Endodermal cell (in vitro differentiated cells): ENCODE data around the gene PLEKHM2. TPM values are rescaled to one million over a fixed set of nuclear protein-coding genes. Genes with fewer than 3 reads are reported as not detected.

Experiments
- DNase-seq: peaks from one replicate; pipeline ENCODE4 v3.0.0-alpha.2; 2017
- H3K27ac ChIP-seq: 2 replicates; pipeline ENCODE4 v1.5.1; 2013; ENCODE audit warnings: mild to moderate bottlenecking, low read depth, low read length, moderate library complexity
- H3K27me3 ChIP-seq: 2 replicates; pipeline ENCODE4 v1.6.1; 2013; ENCODE audit warnings: mild to moderate bottlenecking, low read length, moderate library complexity; ENCODE audit not compliant: insufficient read depth, control insufficient read depth, poor library complexity, severe bottlenecking
- H3K36me3 ChIP-seq: 2 replicates; pipeline ENCODE4 v1.7.0; 2013; ENCODE audit warnings: mild to moderate bottlenecking, low read length, moderate library complexity; ENCODE audit not compliant: control insufficient read depth, insufficient read depth
- H3K4me1 ChIP-seq: one replicate; pipeline ENCODE4 v1.7.0; 2013; ENCODE audit warnings: low read length; ENCODE audit not compliant: control insufficient read depth, insufficient read depth
- H3K4me3 ChIP-seq: 2 replicates; pipeline ENCODE4 v1.5.1; 2013; ENCODE audit warnings: mild to moderate bottlenecking, low read length, moderate library complexity
- H3K9ac ChIP-seq: 2 replicates; pipeline ENCODE4 v1.6.1; 2013; ENCODE audit warnings: mild to moderate bottlenecking, low read length, moderate library complexity; ENCODE audit not compliant: poor library complexity, severe bottlenecking; ENCODE audit errors: extremely low read depth
- H3K9me3 ChIP-seq: 2 replicates; pipeline ENCODE4 v1.6.1; 2013; ENCODE audit warnings: mild to moderate bottlenecking, low read length, moderate library complexity; ENCODE audit not compliant: control insufficient read depth
- H3K27ac Mint-ChIP-seq: 2 replicates; pipeline ENCODE4 v1.8.0; 2020; ENCODE audit warnings: mixed read lengths
- H3K27me3 Mint-ChIP-seq: 2 replicates; pipeline ENCODE4 v1.8.0; 2021; ENCODE audit warnings: mild to moderate bottlenecking, mixed read lengths; ENCODE audit not compliant: insufficient read depth
- H3K36me3 Mint-ChIP-seq: 2 replicates; pipeline ENCODE4 v1.8.0; 2020; ENCODE audit warnings: low read depth, mixed read lengths
- H3K4me1 Mint-ChIP-seq: 2 replicates; pipeline ENCODE4 v1.8.0; 2020; ENCODE audit warnings: mixed read lengths
- H3K4me3 Mint-ChIP-seq: 2 replicates; pipeline ENCODE4 v1.8.0; 2020; ENCODE audit warnings: mild to moderate bottlenecking, moderate library complexity, mixed read lengths
- H3K9me3 Mint-ChIP-seq: 2 replicates; pipeline ENCODE4 v1.8.0; 2020; ENCODE audit warnings: mild to moderate bottlenecking, mixed read lengths
- CTCF ChIP-seq: fragments of 200-600 bp; sonication (generic); conservative IDR thresholded peaks from 2 replicates; pipeline ENCODE4 v1.5.0; 2021; ENCODE audit warnings: antibody characterized with exemption, mild to moderate bottlenecking
- WGBS, 2 experiments: methylation state at CpG; one replicate each; pipeline versions ENCODE4 v1.1.5 to v1.1.7; 2013; ENCODE audit warnings: missing lambda C conversion rate in 2 of 2, mixed read lengths in 1 of 2; ENCODE audit not compliant: insufficient coverage in 1 of 2, insufficient read length in 1 of 2; 5-methylcytosine and 5-hydroxymethylcytosine counted together
- total RNA-seq, 2 donors: library from RNA; stranded (reverse); fragmentation: NEBNext Ultra II Directional in 1 of 2; extraction: Animal tissue kit (Norgen Biotek cat#: 25700) in 1 of 2; gene quantifications; 2 replicates in 1 of 2; 3 replicates in 1 of 2; pipeline ENCODE4 v1.2.1, GENCODE V29; 2021

The PLEKHM2 gene
- total RNA-seq, 2 donors from 2014 or later, result 46.9 to 50.4 TPM

DNA sequence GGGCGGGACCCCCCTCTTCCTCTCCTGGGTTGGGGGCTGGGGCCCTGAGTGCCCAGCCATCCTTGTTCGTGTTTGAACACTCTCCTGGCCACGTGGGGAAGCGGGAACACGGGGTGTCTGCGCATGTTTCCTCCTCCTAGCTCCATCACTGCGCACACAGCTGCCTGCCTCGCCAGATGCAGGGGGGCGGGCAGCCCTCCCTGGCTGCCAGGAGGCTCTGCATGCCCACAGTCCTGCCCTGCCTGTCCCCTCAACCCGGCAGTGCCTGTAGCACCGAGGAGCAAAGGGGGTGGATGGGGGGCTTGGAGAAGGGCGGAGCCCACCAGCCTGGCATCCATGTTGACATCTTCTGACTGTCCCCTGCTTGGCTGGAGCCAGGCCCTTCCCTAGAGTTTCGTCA, 50.2 kb downstream of the PLEKHM2 start:
- H3K27ac Mint-ChIP-seq, result no peak overlapping the region
- 92 to 96% methylated on average over 9 to 13 of the region's 13 CpGs for WGBS, 2 experiments
- no peaks in the 10 kb centered on the region for H3K27me3 Mint-ChIP-seq
- peaks cover 5% of the 10 kb centered on the region for H3K36me3 ChIP-seq
- H3K27me3 ChIP-seq, result no peaks in the 10 kb centered on the region
- H3K9me3 ChIP-seq, result no peaks in the 10 kb centered on the region
- H3K36me3 Mint-ChIP-seq, result peaks cover 10% of the 10 kb centered on the region
- H3K4me3 ChIP-seq, result no peak overlapping the region
- H3K4me1 Mint-ChIP-seq, result peaks cover 4% of the 10 kb centered on the region
- no peak for TF ChIP-seq CTCF
- no peak overlapping the region for H3K4me3 Mint-ChIP-seq
- no peak overlapping the region for H3K9ac ChIP-seq
- no peaks in the 10 kb centered on the region for H3K4me1 ChIP-seq
- H3K27ac ChIP-seq, result peak overlapping the region; percentile 29
- no peak for DNase-seq
- no peaks in the 10 kb centered on the region for H3K9me3 Mint-ChIP-seq

DNA sequence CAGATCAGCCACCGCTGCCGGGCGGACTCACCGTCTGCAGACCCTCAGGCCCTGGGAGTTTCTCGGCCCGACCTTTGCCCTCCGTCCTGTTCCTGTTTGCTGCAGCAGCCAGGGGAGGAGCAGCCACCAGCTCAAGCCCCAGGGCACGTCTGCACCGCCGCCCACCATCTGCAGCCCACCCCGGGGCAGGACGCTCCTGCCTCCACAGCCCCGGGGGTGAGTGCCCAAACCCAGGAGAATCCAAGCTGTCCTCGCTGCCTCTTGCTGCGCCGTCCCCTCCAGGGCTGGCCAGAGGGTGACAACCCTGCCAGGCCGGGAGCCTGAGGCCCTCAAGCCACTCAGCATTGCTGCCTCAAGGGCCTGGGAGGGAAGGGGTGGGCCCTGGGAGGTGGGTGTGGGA, 50.8 kb downstream of the PLEKHM2 start:
- TF ChIP-seq CTCF, result no peak
- H3K4me1 ChIP-seq, result no peaks in the 10 kb centered on the region
- Mint-ChIP-seq H3K27ac (peak overlapping the region; percentile 26), H3K27me3 (no peaks in the 10 kb centered on the region), H3K4me1 (peaks cover 4% of the 10 kb centered on the region), H3K36me3 (peaks cover 5% of the 10 kb centered on the region), H3K4me3 (no peak overlapping the region), H3K9me3 (no peaks in the 10 kb centered on the region)
- H3K4me3 ChIP-seq, result no peak overlapping the region
- no peaks in the 10 kb centered on the region for H3K36me3 ChIP-seq
- H3K27me3 ChIP-seq, result no peaks in the 10 kb centered on the region
- no peak overlapping the region for H3K27ac ChIP-seq
- H3K9me3 ChIP-seq, result no peaks in the 10 kb centered on the region
- DNase-seq, result no peak
- no peak overlapping the region for H3K9ac ChIP-seq
- 89 to 93% methylated on average over 14 to 17 of the region's 17 CpGs for WGBS, 2 experiments

GRCh38 chr1:15735304-15736037, 51.4 kb downstream of the PLEKHM2 start:
- Mint-ChIP-seq H3K4me3 (no peak overlapping the region), H3K36me3 (peaks cover 5% of the 10 kb centered on the region), H3K27ac (no peak overlapping the region), H3K27me3 (no peaks in the 10 kb centered on the region), H3K4me1 (peaks cover 4% of the 10 kb centered on the region), H3K9me3 (no peaks in the 10 kb centered on the region)
- Histone ChIP-seq H3K27me3 (no peaks in the 10 kb centered on the region), H3K9ac (no peak overlapping the region), H3K4me1 (no peaks in the 10 kb centered on the region), H3K36me3 (no peaks in the 10 kb centered on the region), H3K27ac (no peak overlapping the region), H3K9me3 (no peaks in the 10 kb centered on the region), H3K4me3 (no peak overlapping the region)
- TF ChIP-seq CTCF, result no peak
- 91 to 100% methylated on average over 7 to 12 of the region's 12 CpGs for WGBS, 2 experiments
- no peak for DNase-seq
